A673 (cell line): Measurements from ENCODE around the gene ZNF746. TPM values are rescaled to one million over a fixed set of nuclear protein-coding genes. Genes with fewer than 3 reads are reported as not detected.

ENCODE experiments used
- BruUV-seq: library from RNA; stranded (reverse); fragments of 400-500 nt; replicated peaks from 2 replicates; lab custom pipeline; 2021; lab: Mats Ljungman, UMichigan
- CTCF ChIA-PET: fragments of 300-600 bp; sonication (Branson Sonifier 250); formaldehyde crosslinking; loops from one replicate; lab custom pipeline; 2022; ENCODE audit warnings: antibody characterized with exemption; lab: Charles Lee
- POLR2A ChIA-PET: fragments of 300-600 bp; sonication (Branson Sonifier 250); formaldehyde crosslinking; loops from one replicate; lab custom pipeline; 2022; ENCODE audit warnings: antibody characterized with exemption; ENCODE audit not compliant: low non-redundant PET; lab: Charles Lee
- DNase-seq: peaks from one replicate; pipeline ENCODE4 v3.0.0-alpha.2; 2015; ENCODE audit warnings: low spot score
- H3K27ac ChIP-seq: fragments of 200-600 bp; sonication (generic); 2 replicates; pipeline ENCODE4 v1.5.1; 2016; ENCODE audit warnings: mixed run types, low read depth, mild to moderate bottlenecking, mixed read lengths, antibody characterized with exemption, low read length; ENCODE audit not compliant: poor library complexity, severe bottlenecking
- H3K27me3 ChIP-seq: fragments of 200-600 bp; sonication (generic); replicated peaks from 2 replicates; pipeline ENCODE4 v1.6.1; 2017; ENCODE audit warnings: mixed run types, low read depth, mild to moderate bottlenecking, mixed read lengths, antibody characterized with exemption, low read length; ENCODE audit not compliant: insufficient read depth, poor library complexity
- H3K36me3 ChIP-seq: fragments of 200-600 bp; sonication (generic); 2 replicates; pipeline ENCODE4 v1.6.1; 2016; ENCODE audit warnings: mixed run types, mild to moderate bottlenecking, mixed read lengths, antibody characterized with exemption, low read length; ENCODE audit not compliant: insufficient read depth, poor library complexity, severe bottlenecking
- H3K4me1 ChIP-seq: fragments of 200-600 bp; sonication (generic); 2 replicates; pipeline ENCODE4 v1.6.1; 2017; ENCODE audit warnings: mixed run types, mild to moderate bottlenecking, mixed read lengths, antibody characterized with exemption, low read length; ENCODE audit not compliant: insufficient read depth, poor library complexity, severe bottlenecking
- H3K4me3 ChIP-seq: fragments of 200-600 bp; sonication (generic); 2 replicates; pipeline ENCODE4 v1.5.1; 2016; ENCODE audit warnings: low read depth, mixed run types, mild to moderate bottlenecking, mixed read lengths, low read length; ENCODE audit not compliant: poor library complexity, severe bottlenecking
- H3K9me3 ChIP-seq: fragments of 200-600 bp; sonication (generic); 2 replicates; pipeline ENCODE4 v1.6.1; 2016; ENCODE audit warnings: mixed run types, low read depth, mild to moderate bottlenecking, mixed read lengths, antibody characterized with exemption, low read length; ENCODE audit not compliant: poor library complexity, severe bottlenecking
- EZH2 ChIP-seq: fragments of 200-600 bp; sonication (generic); IDR thresholded peaks from 2 replicates; pipeline ENCODE4 v1.6.1; 2017; ENCODE audit warnings: borderline replicate concordance, low read depth, mild to moderate bottlenecking, mixed read lengths, antibody characterized with exemption, low read length; ENCODE audit not compliant: poor library complexity, severe bottlenecking
- intact Hi-C: fragments of 100-400 bp; cut with micrococcal nuclease; formaldehyde crosslinking; loops from one replicate; pipeline ENCODE4 v1.10.0; 2022; ENCODE audit not compliant: unreplicated experiment
- total RNA-seq: library from RNA; stranded (reverse); gene quantifications from 2 replicates; pipeline ENCODE4 v1.2.3, GENCODE V29; 2021
- TF ChIP-seq, protein P1 (sequence below): fragments of 300-800, 200-600 bp; sonication (generic); conservative IDR thresholded peaks from 2 replicates; pipeline ENCODE4 v1.5.1; 2017; ENCODE audit warnings: low read depth, mild to moderate bottlenecking, antibody characterized with exemption, low read length, moderate library complexity, mixed read lengths

ZNF746 gene
- total RNA-seq, 1 experiment from 2014 or later, result 22.5 TPM

GRCh38 chr7:149527414-149527813, 29.8 kb upstream of the ZNF746 start:
- Histone ChIP-seq H3K27ac (no peak overlapping the region), H3K4me3 (no peak overlapping the region), H3K27me3 (no peaks in the 10 kb centered on the region), H3K36me3 (no peaks in the 10 kb centered on the region), H3K4me1 (no peaks in the 10 kb centered on the region), H3K9me3 (peaks cover 49% of the 10 kb centered on the region)
- BruUV-seq, result no TSS peak
- POLR2A ChIA-PET, result no interaction called here
- DNase-seq, result no peak
- TF ChIP-seq, protein P1, sequence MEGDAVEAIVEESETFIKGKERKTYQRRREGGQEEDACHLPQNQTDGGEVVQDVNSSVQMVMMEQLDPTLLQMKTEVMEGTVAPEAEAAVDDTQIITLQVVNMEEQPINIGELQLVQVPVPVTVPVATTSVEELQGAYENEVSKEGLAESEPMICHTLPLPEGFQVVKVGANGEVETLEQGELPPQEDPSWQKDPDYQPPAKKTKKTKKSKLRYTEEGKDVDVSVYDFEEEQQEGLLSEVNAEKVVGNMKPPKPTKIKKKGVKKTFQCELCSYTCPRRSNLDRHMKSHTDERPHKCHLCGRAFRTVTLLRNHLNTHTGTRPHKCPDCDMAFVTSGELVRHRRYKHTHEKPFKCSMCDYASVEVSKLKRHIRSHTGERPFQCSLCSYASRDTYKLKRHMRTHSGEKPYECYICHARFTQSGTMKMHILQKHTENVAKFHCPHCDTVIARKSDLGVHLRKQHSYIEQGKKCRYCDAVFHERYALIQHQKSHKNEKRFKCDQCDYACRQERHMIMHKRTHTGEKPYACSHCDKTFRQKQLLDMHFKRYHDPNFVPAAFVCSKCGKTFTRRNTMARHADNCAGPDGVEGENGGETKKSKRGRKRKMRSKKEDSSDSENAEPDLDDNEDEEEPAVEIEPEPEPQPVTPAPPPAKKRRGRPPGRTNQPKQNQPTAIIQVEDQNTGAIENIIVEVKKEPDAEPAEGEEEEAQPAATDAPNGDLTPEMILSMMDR, result no peak
- no peak for TF ChIP-seq EZH2
- intact Hi-C loops, result no loop called here
- CTCF ChIA-PET, result no interaction called here

GRCh38 chr7:149525280-149525679, 27.7 kb upstream of the ZNF746 start:
- TF ChIP-seq, protein P1, result no peak
- no peak for TF ChIP-seq EZH2
- Histone ChIP-seq H3K27me3 (no peaks in the 10 kb centered on the region), H3K4me3 (no peak overlapping the region), H3K27ac (no peak overlapping the region), H3K36me3 (no peaks in the 10 kb centered on the region), H3K9me3 (peaks cover 30% of the 10 kb centered on the region), H3K4me1 (no peaks in the 10 kb centered on the region)
- ChIA-PET CTCF (no interaction called here), POLR2A (no interaction called here)
- intact Hi-C loops, result no loop called here
- no peak for DNase-seq
- BruUV-seq, result no TSS peak

- DNase-seq, result no peak
- BruUV-seq, result no TSS peak
- H3K27ac ChIP-seq, result no peak overlapping the region
- intact Hi-C loops, result no loop called here
- H3K9me3 ChIP-seq, result peaks cover 21% of the 10 kb centered on the region
- POLR2A ChIA-PET, result no interaction called here
- no peak for TF ChIP-seq EZH2
- TF ChIP-seq, protein P1, result no peak
- H3K4me1 ChIP-seq, result no peaks in the 10 kb centered on the region
- CTCF ChIA-PET, result no interaction called here
- H3K27me3 ChIP-seq, result no peaks in the 10 kb centered on the region
- H3K4me3 ChIP-seq, result no peak overlapping the region
- H3K36me3 ChIP-seq, result no peaks in the 10 kb centered on the region
Measured at GRCh38 chr7:149524394-149524793, 26.8 kb upstream of the ZNF746 start.
